Astrocyte of the hippocampus (primary cell): Measurements from ENCODE around the gene WRAP73.

ENCODE experiments used
- DNase-seq: peaks from one replicate; pipeline ENCODE4 v3.0.0; 2011; ENCODE audit warnings: low read depth, low spot score

Gene WRAP73, protein sequence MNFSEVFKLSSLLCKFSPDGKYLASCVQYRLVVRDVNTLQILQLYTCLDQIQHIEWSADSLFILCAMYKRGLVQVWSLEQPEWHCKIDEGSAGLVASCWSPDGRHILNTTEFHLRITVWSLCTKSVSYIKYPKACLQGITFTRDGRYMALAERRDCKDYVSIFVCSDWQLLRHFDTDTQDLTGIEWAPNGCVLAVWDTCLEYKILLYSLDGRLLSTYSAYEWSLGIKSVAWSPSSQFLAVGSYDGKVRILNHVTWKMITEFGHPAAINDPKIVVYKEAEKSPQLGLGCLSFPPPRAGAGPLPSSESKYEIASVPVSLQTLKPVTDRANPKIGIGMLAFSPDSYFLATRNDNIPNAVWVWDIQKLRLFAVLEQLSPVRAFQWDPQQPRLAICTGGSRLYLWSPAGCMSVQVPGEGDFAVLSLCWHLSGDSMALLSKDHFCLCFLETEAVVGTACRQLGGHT

DNA sequence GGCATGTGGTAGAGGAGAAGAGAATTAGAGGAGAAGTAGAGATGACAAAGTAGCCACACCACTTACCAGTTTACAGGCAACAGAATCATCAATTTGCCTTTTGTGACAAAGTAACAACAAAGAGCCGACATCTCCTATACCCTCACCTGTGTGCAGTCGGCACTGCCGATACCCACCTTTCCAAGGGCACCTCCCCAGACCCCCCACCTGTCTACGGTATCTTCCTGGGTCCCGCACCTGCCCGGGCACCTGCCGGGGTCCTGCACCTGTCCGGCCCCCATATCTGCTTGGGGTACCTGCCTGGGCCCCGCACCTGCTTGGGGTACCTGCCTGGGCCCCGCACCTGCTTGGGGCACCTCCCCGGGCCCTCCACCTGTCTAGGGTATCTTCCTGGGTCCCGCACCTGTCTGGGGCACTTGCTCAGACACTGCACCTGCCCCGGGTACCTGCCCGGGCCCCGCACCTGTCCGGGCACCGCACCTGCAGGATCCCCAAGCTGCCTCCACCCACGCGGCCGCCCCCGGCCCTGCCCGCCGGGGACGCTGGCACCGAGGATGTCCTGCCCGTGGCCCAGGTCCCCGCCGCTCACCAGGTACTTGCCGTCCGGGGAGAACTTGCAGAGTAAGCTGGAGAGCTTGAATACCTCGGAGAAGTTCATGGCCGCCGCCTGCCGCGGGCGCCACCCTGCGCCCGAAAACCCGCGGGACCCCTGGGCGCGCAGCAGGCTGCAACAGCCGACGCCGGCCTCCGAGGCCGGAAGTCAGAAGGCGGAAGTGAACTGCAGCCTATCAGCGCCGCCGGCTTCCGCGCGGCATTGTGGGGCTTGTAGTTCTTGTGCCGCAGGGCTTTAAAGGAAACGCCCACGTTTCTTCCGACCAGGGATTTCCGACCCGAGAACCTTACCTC is at the start of gene WRAP73:
WRAP73 (minus strand) TSS at position 762 of the 906 bp plus-strand sequence; CDS start at position 658, 104 bp downstream.
- peak; percentile 96 for DNase-seq

DNA sequence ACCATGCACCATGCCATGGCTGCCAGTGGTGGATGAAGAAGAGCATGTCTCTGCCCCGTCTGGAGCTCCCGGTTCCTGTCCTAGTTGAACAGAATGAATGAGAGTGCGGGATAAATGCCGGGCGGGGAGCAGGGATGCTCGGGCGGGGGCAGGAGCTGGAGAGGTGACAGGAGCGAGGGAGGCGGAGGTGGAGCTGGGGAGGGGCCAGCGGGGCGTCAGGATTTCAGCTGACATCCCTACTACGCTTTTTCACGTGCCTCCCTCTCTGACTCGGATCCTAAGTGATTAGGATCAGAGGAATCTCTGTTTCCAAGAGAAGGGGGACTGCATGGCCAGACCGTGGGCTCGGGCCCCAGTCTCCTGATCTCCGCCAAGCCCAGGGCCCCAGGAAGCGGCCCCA is 49.7 kb upstream of the WRAP73 start:
- DNase-seq: no peak

DNA sequence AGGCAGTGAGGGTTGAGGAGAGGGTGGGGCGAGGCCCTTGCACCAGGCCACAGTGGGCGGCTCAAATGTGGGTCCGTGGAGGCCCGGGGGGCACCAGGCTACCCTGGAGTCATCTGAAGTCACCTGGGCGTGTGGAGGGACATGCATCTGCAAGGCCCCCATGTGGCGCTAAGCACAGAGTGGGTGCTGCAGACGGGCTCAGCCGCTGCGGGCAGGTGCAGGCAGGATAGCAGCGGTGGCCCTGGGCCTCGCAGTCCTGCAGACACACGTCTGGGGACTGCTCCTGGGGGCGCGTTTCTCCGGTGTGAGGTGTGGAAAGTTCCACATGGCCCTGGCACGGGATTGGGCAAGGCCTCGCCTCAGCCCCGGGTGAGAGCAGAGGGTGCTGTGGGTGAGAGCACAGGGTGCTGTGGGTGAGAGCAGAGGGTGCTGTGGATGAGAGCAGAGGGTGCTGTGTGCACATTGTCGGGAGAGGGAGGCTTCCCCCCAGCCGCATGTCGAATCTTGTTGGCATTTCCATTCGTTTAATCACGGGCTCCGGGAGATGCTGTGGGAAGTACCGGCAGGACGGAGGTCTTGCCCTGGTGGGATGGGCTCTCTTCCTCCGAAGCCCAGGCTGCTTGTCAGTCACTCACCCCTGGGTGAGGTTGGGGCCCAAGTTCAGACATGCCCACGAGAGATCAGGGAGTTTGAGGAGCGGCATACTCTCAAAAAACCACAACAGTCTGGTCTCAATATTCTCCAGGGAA is 48.9 kb upstream of the WRAP73 start:
- DNase-seq: no peak

DNA sequence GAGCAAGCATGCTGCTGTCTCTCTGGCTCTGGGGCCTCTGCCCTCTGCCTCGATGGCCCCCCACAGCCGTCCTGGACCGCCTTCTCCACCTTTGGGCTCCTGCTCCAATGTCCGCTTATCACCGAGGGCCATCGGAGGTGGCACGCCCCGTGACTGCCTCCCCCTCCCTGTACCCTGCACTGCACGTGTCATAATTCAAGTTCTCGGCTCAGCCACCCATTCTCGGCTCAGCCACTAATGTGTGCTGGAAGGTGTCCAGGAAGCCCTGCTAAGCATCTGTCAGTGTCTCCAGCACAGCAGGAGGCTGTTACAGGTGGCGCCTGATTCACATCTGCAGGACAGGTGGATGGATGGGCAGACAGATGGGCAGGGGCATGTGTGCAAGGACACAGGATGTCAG is 47.9 kb upstream of the WRAP73 start:
- DNase-seq: no peak

DNA sequence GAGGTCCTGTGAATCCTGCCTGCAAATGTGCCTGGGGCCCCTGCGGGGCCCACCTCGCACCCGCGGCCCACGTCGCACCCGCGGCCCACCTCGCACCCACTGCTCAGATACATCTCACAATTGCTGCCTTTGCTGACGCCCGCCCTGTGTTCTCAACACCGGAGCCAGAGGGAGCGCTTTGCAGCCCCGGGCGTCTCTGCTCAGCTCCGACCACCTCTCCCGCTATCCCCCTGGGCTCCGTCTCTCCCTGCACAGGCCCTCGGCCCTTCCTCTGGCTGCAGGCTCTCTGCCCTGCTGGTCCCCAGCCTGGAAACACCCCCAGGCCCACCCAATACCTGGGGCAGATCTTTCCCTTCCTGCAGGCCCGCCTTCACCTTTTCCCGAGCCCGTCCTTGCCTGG is 47.2 kb upstream of the WRAP73 start:
- no peak for DNase-seq

DNA sequence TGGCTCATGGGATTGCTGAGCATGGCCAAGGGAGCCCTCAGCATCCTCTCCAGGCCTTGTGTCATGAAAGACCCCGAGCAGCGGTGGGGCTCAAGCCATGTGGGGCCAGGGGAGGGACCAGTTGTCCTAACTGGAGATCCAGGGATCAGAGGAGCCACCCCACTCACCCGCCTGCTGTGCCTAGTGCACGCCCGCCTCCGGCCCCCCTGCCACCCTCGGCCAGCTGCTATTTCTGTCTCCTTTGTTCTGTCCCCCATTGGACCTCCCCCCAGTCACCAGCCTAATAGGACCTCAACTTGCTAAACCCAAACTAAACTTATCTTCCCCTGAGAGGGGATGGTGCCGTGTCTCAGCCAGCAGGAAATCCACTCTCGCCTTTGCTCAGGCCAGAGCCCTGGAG is 46.8 kb upstream of the WRAP73 start:
- DNase-seq: no peak

DNA sequence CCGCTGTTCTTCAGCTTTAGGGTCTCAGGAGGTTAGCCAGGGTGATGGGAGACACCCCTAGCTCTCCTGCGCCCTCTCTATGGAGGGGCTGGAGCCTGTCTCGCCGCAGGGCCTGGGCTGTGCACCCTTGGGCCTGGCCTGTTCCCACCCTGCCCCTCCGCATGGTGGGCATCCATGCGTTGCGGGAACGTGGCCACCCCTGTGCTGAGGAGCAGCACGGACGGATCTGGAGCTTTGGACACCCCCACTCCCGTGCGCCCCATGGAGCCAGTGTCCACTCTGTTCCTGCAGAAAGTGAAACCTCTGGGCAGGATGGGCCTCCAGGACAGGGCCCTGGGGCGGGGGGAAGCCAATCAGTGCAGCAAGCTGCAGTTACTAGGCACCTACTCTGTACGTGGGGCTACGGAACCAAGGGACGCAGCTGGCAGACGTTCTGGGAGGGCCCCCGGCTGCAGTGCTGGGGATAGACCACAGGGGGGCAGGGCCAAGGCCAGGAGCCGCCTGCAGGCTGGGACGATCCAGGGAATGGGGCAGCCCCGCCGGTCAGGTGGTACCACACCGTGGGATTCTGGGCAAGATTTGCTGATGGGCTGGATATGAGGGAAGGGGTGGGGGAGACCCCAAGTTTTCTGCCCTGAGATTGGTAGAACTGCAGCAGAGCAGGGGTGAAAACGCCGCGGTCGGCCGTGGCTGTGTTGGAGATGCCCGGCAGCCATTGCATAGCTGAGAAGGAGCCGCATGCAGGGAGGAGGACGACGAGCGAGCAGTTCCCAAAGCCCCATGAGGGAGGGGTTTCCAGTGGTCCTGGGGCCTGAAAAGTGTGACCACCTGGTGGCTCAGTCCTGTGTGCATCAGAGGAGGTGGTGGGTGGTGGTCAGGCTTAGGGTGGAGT is 45.7 kb upstream of the WRAP73 start:
- peak; percentile 62 for DNase-seq

DNA sequence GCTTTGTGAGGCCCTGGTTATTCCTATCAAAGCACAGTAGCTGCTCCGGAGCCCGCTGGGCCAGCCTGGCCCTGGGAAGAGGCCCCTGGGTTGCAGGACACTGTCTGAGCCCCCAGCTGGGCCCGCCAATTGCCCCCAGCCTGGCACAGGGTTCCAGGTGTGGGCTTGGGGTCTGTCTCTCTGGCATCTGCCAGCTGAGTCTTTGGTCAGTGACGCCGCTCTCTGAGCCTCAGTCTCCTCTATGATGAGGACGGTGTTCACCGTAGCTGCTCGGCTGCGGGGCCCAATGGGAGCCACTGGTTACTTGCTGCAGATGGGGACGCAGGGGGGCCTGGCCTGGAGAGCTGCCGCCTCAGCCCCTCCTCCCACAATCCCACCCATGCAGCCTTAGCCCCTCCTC is 43.4 kb upstream of the WRAP73 start:
- DNase-seq: no peak

DNA sequence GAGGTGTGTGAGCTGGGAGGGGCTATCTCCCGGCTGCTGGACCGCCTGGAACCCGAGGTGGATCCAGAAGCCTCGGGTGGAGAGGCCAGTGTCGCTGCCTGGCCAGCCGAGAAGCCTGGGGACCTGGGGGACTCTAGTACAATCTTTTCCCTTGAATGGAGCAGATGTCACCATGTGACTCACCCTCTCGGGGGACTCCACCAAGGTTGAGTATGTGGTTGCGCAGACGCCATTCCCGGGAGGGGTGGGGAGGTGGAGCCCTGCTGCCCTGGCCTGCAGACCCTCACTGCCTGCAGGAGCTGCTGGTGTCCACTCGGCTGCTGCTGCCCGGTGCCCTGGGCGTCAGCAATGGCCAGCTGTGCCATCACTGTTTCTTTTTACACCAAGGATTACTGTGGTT is 42.7 kb upstream of the WRAP73 start:
- DNase-seq: no peak

DNA sequence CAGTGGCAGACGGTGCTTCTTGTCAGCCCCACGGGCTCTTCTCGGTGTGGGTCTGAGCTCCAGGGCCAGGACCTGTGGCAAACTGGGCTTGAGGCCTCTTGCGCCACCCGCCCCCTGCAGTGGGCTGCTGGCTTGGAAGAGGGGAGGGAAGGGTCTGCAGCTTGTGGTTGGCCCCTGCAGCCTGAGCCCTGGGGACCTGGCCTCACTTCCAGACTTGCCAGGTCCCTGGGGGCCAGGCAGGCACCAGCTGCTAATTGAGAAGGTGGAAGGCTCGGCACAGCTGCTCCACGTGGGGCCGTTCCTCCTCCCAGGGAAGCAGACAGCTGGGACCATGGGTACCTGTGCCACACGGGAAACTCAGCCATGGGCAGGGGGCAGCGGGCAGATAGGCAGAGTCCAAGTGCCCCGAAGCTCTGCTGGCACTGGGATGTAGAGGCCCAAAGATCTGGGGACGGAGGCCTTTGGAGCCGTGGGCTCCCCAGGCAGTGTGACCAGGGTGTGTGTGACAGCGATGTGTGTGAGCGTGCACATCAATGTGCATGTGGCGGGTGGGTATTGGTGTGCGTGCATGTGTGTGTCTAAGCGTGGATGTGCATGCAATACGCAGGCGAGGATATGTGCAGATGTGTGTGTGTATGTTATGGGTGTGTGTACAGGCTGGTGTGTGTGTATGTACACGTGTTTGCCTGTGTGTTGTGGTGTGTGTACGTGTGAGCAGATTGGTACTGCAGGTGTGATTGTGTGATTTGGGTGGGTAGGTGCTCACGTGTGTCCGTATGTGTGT is 41.7 kb upstream of the WRAP73 start:
- no peak for DNase-seq

DNA sequence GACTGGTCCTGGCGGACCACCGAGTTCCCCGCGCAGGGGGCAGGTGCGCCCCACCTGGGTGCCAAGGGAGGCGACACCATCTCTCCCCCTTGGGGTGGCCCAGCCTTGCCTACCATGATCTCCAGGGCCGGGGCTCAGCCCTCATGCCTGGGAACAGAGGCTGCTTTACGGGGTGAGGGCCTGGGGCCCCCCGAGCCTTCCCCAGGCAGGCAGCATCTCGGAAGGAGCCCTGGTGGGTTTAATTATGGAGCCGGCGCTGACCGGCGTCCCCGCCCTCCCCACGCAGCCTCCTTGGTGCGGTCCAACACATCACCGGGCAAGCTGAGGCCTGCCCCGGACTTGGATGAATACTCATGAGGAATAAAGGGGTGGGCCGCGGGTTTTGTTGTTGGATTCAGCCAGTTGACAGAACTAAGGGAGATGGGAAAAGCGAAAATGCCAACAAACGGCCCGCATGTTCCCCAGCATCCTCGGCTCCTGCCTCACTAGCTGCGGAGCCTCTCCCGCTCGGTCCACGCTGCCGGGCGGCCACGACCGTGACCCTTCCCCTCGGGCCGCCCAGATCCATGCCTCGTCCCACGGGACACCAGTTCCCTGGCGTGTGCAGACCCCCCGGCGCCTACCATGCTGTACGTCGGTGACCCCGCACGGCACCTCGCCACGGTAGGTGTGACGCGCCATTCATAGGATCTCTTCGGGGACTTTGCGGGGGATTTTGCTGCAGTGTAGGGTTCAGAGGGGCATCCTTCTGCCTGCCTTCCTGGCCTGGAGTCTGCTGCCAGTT is 40.6 kb upstream of the WRAP73 start:
- DNase-seq: no peak

DNA sequence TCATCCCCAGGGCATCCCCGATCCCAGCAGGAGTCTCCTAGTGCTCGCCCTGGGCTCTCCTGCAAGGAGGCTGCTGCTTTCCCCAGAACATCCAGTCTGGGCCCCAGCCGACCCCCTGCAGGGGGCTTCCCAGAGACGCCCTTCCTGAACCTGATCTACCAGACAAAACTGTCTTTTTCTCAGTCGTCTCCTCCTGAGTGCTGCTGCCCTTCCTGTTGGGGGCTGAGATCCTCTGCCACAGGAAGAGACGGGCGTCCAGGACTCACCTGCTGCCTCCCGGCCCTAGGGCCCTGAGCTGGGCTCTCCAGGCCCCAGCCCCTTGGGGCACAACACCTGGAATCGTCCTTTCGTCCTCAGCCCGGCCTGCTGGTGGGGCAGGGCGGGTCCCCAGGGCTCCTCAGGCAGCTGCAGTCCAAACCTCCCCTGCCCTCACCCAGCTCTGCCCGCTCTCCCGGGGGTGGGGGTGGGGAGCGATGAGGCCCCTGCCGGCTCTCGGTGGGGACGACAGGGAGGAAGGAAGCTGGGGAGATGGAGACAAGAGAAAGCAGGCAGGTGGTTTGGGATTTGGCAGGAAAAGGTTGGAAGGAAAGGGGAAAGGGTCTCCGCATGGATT is 39.3 kb upstream of the WRAP73 start:
- no peak for DNase-seq

DNA sequence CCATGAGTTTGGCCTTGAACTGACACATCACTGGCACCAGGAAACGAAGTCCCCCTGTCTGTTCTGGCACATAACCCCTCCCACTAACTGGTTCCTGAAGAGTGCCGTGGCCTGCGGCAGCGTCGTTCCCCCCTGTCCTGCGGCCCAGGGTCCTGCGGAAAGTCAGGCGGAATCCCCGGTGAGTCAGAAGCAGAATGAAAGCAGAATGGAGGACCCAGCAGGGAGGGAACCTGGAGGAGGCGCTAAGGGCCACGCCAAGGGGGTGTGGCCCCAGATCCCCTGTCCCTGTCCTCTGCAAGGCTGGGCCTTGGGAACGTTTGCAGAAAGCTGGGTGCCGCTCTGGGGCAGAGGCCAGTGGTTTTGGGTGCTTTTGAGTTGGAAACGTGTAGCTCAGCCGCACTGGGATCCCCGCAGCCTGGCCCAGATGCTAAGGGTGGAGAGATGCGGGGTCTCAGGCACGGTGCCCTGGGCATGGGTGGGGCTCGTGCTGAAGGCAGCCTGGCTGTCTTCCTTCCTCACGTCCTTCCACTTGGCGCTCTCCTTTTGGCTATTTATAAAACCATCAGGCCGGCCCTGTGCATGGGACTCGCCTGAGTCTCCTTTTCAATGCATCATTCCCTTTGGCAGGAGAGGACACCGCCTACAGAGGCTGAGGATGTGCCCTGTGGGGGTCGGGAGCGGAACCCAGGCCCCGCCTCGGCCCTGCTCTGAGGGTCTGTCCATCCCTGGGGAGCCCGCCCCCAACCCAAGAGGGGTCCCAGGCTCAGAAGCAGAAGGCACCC is 38.6 kb upstream of the WRAP73 start:
- DNase-seq: peak; percentile 26

DNA sequence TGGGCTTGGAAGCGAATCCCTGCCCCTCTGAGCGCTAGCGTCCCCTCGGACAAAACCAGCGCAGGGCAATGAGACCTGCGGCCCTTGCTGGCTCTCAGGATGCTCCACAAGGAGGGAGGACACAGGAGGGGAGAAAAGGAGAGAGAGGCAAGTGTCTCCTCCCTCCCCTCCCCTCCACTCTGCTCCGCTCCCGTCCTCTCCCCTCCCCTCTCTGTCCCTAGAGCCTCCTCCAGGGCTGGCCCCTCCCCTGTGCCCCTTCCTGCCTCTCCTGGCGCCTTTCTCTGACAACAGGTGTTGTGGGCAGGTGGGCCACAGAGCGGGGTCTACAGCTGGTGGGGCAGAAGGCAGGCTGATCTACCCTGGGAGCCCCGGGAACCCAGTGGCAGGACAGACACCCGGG is 37.6 kb upstream of the WRAP73 start:
- DNase-seq: no peak

DNA sequence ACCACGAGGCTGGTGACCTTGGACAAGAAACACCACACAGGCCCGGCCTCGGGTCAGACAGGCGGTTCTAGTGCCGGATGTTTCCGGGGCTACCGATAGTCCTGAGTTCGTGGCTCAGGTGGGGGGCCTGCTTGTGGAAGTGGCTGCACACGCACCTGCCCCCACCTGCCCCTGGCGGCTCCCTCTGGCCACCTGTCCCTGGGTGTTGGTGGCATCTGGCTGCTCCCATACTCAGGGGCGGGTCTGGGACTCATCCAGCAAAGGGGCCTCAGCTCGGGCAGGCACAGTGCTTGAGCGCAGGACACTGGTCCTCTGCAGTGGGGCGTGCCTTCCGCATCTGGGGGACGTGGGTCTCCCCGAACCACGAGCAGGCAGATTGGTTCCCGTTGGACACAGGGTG is 36.0 kb upstream of the WRAP73 start:
- no peak for DNase-seq

DNA sequence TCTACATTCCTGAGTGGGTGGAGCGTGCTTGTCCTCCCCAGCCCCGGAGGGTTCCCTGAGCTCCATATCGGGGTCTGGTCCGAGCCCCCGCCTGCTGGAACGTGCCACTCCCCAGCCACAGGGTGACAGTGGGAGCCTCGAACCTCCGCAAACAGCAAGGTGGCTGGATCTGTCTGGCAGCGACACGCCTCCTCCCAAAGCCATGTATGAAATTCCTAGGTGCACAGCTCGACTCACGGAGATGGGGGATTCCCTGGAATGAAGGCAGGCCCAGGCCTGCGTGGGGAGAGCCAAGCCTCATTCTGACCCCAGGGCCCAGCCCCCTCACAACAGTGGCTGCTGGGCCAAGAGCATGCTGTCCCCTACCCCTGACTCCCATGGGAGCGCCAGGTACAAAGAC is 35.3 kb upstream of the WRAP73 start:
- DNase-seq: no peak

DNA sequence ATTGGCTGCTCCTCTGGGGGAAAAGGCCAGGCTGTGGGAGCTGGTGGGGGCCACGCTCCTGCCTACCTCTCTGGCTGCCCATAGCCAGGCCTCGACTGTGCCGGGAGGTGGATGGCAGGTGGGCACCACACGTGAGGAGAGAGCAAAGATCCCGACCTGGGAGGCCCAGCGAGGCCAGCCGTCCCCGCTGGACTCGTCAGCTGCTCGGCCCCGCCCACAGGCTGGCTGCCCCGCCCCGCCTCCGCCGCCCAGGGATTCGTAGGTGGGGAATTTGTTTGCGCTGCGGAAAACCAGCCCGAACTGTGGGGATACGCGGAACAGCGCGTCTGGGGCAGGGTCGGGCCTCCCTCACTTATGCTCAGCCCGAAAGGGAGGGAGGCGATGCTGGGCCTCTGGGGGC is 34.1 kb upstream of the WRAP73 start:
- DNase-seq: peak; percentile 43

DNA sequence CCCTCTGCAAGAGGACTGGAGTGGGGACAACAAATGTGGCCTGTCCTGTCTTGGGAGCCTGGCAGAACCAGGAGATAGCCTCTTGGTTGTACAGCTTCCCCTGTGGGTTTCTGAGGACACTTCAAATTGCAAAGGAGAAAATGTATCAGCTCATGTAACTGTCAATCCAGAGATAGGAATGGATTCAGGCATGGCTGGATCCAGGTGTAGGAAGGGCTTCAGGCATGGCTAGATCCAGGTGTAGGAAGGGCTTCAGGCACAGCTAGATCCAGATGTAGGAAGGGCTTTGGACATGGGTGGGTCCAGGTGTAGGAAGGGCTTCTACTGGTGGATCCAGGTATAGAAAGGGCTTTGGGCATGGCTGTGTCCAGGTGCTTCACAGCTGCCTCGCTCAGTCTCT is 33.3 kb upstream of the WRAP73 start:
- no peak for DNase-seq
